Upper lobe of left lung (tissue), 4 donors: ENCODE results near the gene WDR90.

Experiments
- EP300 ChIP-seq, 4 donors: sonication (generic); formaldehyde crosslinking; IDR thresholded peaks; one replicate each; pipeline ENCODE4 v1.5.1; 2017; ENCODE audit warnings: antibody characterized with exemption in 4 of 4, control low read depth in 2 of 4
- POLR2AphosphoS5 ChIP-seq, 2 donors: sonication (generic); formaldehyde crosslinking; IDR thresholded peaks; one replicate each; pipeline ENCODE4 v1.5.1; 2017; ENCODE audit warnings: antibody characterized with exemption in 2 of 2
- TF ChIP-seq, protein P1 (sequence below), 6 experiments: fragments of 450-650 bp in 4 of 6; fragments of 200-600 bp in 2 of 6; sonication (generic) in 2 of 6; IDR thresholded peaks; one replicate each; pipeline ENCODE4 v1.5.1; 2016 to 2019; ENCODE audit warnings: antibody characterized with exemption in 6 of 6

- TF ChIP-seq, protein P1, sequence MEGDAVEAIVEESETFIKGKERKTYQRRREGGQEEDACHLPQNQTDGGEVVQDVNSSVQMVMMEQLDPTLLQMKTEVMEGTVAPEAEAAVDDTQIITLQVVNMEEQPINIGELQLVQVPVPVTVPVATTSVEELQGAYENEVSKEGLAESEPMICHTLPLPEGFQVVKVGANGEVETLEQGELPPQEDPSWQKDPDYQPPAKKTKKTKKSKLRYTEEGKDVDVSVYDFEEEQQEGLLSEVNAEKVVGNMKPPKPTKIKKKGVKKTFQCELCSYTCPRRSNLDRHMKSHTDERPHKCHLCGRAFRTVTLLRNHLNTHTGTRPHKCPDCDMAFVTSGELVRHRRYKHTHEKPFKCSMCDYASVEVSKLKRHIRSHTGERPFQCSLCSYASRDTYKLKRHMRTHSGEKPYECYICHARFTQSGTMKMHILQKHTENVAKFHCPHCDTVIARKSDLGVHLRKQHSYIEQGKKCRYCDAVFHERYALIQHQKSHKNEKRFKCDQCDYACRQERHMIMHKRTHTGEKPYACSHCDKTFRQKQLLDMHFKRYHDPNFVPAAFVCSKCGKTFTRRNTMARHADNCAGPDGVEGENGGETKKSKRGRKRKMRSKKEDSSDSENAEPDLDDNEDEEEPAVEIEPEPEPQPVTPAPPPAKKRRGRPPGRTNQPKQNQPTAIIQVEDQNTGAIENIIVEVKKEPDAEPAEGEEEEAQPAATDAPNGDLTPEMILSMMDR (IDR thresholded peaks at IDR 0.05), result no peak
- TF ChIP-seq EP300 (IDR thresholded peaks at IDR 0.05), result no peak
- TF ChIP-seq POLR2AphosphoS5 (IDR thresholded peaks at IDR 0.05), result no peak
Observed at GRCh38 chr16:708959-709358, 59.8 kb downstream of the WDR90 start.
